Esophagus muscularis mucosa (tissue), 4 donors: ENCODE results near the gene RNPS1. TPM values are rescaled to one million over a fixed set of nuclear protein-coding genes. Genes with fewer than 3 reads are reported as not detected.

Source experiments
- DNase-seq: peaks from one replicate; pipeline ENCODE4 v3.0.0-alpha.2; 2017; ENCODE audit errors: extremely low spot score
- H3K27ac ChIP-seq, 4 donors: fragments of 200-600 bp; sonication (generic); replicated peaks in 1 of 4; 1 replicate in 3 of 4; 2 replicates in 1 of 4; pipeline ENCODE4 v1.5.1; 2016 to 2019; ENCODE audit warnings: mild to moderate bottlenecking in 1 of 4
- H3K27me3 ChIP-seq, 4 donors: fragments of 200-600 bp; sonication (generic); one replicate each; pipeline versions ENCODE4 v1.5.1 to v1.6.0; 2016 to 2019
- H3K36me3 ChIP-seq, 4 donors: fragments of 200-600 bp; sonication (generic); one replicate each; pipeline ENCODE4 v1.5.1; 2016 to 2019
- H3K4me1 ChIP-seq, 4 donors: fragments of 200-600 bp; sonication (generic); one replicate each; pipeline ENCODE4 v1.5.1; 2016 to 2019
- H3K4me3 ChIP-seq, 4 donors: fragments of 200-600 bp; sonication (generic); 1 replicate in 2 of 4; 2 replicates in 2 of 4; pipeline ENCODE4 v1.5.1; 2016 to 2019; ENCODE audit warnings: mild to moderate bottlenecking in 4 of 4, moderate library complexity in 1 of 4
- H3K9me3 ChIP-seq, 4 donors: fragments of 200-600 bp; sonication (generic); 1 replicate in 3 of 4; 2 replicates in 1 of 4; pipeline ENCODE4 v1.5.1; 2016 to 2019
- CTCF ChIP-seq, 3 experiments: fragments of 200-600 bp in 2 of 3; fragments of 450-650 bp in 1 of 3; sonication (generic) in 2 of 3; IDR thresholded peaks; one replicate each; pipeline ENCODE4 v1.5.1; 2017 to 2019; ENCODE audit warnings: antibody characterized with exemption in 3 of 3, mild to moderate bottlenecking in 2 of 3, moderate library complexity in 1 of 3
- EP300 ChIP-seq: sonication (generic); formaldehyde crosslinking; IDR thresholded peaks from one replicate; pipeline ENCODE4 v1.6.1; 2017; ENCODE audit warnings: antibody characterized with exemption
- POLR2A ChIP-seq: fragments of 450-650 bp; IDR thresholded peaks from one replicate; pipeline ENCODE4 v1.6.1; 2017; ENCODE audit warnings: antibody characterized with exemption, moderate library complexity, mild to moderate bottlenecking, low read depth
- POLR2AphosphoS5 ChIP-seq, 2 donors: sonication (generic); formaldehyde crosslinking; IDR thresholded peaks; one replicate each; pipeline ENCODE4 v1.6.1; 2017; ENCODE audit warnings: antibody characterized with exemption in 2 of 2
- WGBS: methylation state at CpG from one replicate; pipeline ENCODE4 v1.1.5; 2018; 5-methylcytosine and 5-hydroxymethylcytosine counted together
- intact Hi-C: fragments of 100-400 bp; cut with DNase I; formaldehyde crosslinking; loops from one replicate; pipeline ENCODE4 v1.15.1; 2023
- total RNA-seq, 4 donors: library from RNA; depleted of rRNA; stranded (reverse); fragments of >200 nt; gene quantifications; one replicate each; pipeline versions ENCODE4 v1.1.0 to v1.2.1, GENCODE V29; 2016

The RNPS1 gene
- total RNA-seq, 4 donors from 2014 or later = 114 to 179 (median 151) TPM

- Histone ChIP-seq H3K4me1 (peaks cover 10 to 18% (median 17%) of the 10 kb centered on the region in 4 donors), H3K4me3 (no peak overlapping the region), H3K27ac (no peak overlapping the region), H3K27me3 (peaks cover 0 to 46% (median 4%) of the 10 kb centered on the region in 4 donors), H3K36me3 (peaks cover 69 to 95% (median 92%) of the 10 kb centered on the region in 4 donors), H3K9me3 (no peaks in the 10 kb centered on the region)
- intact Hi-C loops = no loop called here
- TF ChIP-seq POLR2A (no peak), EP300 (no peak), POLR2AphosphoS5 (IDR thresholded peaks at IDR 0.05) (no peak), CTCF (IDR thresholded peaks at IDR 0.05) (no peak)
- 84% methylated on average over 16 of the region's 29 CpGs for WGBS
- DNase-seq = no peak
These were observed 36.7 kb downstream of the RNPS1 start for GRCh38 chr16:2231016-2231931.

- 92% methylated on average over 9 of the region's 13 CpGs for WGBS
- intact Hi-C loops = no loop called here
These were observed 37.5 kb downstream of the RNPS1 start for GRCh38 chr16:2230376-2230775.

GRCh38 chr16:2229632-2230250 lies 38.2 kb downstream of the RNPS1 start:
- H3K36me3 ChIP-seq = peaks cover 58 to 83% (median 82%) of the 10 kb centered on the region in 4 donors
- H3K27me3 ChIP-seq = peaks cover 0 to 30% (median 3%) of the 10 kb centered on the region in 4 donors
- no peaks in the 10 kb centered on the region for H3K9me3 ChIP-seq
- no peak overlapping the region for H3K27ac ChIP-seq
- no peak overlapping the region for H3K4me3 ChIP-seq
- H3K4me1 ChIP-seq = peaks cover 19 to 27% (median 25%) of the 10 kb centered on the region in 4 donors
- no peak for TF ChIP-seq POLR2AphosphoS5 (IDR thresholded peaks at IDR 0.05)
- no peak for TF ChIP-seq CTCF (IDR thresholded peaks at IDR 0.05)
- no peak for TF ChIP-seq POLR2A
- no peak for TF ChIP-seq EP300
- DNase-seq = no peak
- WGBS = 84% methylated on average over 21 of the region's 23 CpGs
- intact Hi-C loops = no loop called here

More at GRCh38 chr16:2230376-2230775, 37.5 kb downstream of the RNPS1 start:
- peaks cover 13 to 20% (median 19%) of the 10 kb centered on the region in 4 donors for H3K4me1 ChIP-seq
- no peak for DNase-seq
- TF ChIP-seq POLR2AphosphoS5 (IDR thresholded peaks at IDR 0.05) (no peak), POLR2A (no peak), CTCF (IDR thresholded peaks at IDR 0.05) (no peak), EP300 (no peak)
- peaks cover 64 to 90% (median 88%) of the 10 kb centered on the region in 4 donors for H3K36me3 ChIP-seq
- H3K27me3 ChIP-seq = peaks cover 0 to 37% (median 3%) of the 10 kb centered on the region in 4 donors
- H3K27ac ChIP-seq = no peak overlapping the region
- no peaks in the 10 kb centered on the region for H3K9me3 ChIP-seq
- no peak overlapping the region for H3K4me3 ChIP-seq

GRCh38 chr16:2229091-2229490 lies 38.8 kb downstream of the RNPS1 start:
- no peak for TF ChIP-seq EP300
- no peak for TF ChIP-seq POLR2A
- no peak for TF ChIP-seq CTCF (IDR thresholded peaks at IDR 0.05)
- no peak for TF ChIP-seq POLR2AphosphoS5 (IDR thresholded peaks at IDR 0.05)
- Histone ChIP-seq H3K36me3 (peaks cover 52 to 77% (median 75%) of the 10 kb centered on the region in 4 donors), H3K4me3 (no peak overlapping the region), H3K27me3 (peaks cover 0 to 24% (median 1%) of the 10 kb centered on the region in 4 donors), H3K9me3 (no peaks in the 10 kb centered on the region), H3K27ac (no peak overlapping the region), H3K4me1 (peaks cover 25 to 33% (median 32%) of the 10 kb centered on the region in 4 donors)
- no peak for DNase-seq
- 90% methylated on average over 3 of the region's 12 CpGs for WGBS
- intact Hi-C loops = no loop called here
